NCI-H187 (cell line): ENCODE measurements around the gene DDIAS.
"Not testable (repeated sequence)": the region's sequence is repeated elsewhere in the genome, so short reads cannot be mapped to it uniquely, and the experiment has no call there.

Experiments used
- DNase-seq, 2 experiments: peaks; one replicate each; lab custom pipeline; 2025; lab: John Stamatoyannopoulos, UW

Gene DDIAS

DNA sequence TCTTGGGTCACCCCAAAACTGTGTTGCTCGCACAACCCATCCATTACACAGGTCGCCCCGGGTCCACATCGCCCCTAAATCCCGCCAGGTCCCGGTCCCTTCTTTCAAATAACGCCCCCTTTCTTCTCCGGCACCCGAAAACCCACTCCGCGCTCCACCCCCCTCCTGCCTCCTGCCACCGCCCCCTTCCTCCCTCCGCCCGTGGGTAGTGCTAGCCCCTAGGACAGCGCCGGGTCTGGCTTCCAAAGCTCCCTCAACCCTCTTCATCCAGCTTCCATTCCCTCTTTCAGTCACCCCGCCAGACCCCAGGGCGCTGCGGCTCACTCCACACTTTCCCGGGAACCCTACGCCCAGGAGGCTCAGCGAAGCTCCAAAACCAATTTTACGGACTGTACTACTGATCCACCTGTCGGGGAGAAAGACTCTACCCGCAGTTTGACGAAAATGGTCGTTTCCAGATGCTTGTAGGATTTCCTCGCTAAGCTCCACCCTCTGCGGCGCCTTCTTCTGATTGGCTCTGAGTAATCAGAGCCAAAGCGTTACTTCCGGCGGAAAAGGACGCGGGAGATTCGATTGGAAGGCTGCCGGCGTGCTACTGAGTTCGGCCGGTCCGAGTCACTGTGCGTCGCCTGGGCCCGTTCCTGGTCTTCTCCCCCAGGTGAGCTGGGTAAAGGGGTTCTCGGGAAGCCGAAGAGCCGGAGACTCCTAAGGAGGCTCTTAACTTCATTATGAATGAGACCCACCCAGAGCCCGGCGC lies at the start of gene DDIAS:
DDIAS (plus strand) TSS at position 572 of the 757 bp plus-strand sequence. CDS start 13,003 bp downstream, outside the sequence.
- peak; percentile 94 to 95 for DNase-seq

- DNase-seq: no peak
These were observed 47.3 kb upstream of the DDIAS start for GRCh38 chr11:82854242-82854641.

DNA sequence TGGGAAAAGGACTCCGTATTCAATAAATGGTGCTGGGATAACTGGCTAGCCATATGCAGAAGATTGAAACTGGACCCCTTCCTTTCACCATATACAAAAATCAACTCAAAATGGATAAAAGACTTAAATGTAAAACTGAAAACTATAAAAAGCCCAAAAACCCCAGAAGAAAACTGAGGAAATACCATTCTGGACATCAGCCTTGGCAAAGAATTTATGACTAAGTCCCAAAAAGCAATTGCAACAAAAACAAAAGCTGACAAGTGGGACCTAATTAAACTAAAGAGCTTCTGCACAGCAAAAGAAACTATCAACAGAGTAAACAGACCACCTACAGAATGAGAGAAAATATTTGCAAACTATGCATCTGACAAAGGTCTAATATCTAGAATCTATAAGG lies 46.6 kb upstream of the DDIAS start:
- not testable (repeated sequence) for DNase-seq

- DNase-seq: no peak
These were observed 45.9 kb upstream of the DDIAS start for GRCh38 chr11:82855616-82856015.

DNA sequence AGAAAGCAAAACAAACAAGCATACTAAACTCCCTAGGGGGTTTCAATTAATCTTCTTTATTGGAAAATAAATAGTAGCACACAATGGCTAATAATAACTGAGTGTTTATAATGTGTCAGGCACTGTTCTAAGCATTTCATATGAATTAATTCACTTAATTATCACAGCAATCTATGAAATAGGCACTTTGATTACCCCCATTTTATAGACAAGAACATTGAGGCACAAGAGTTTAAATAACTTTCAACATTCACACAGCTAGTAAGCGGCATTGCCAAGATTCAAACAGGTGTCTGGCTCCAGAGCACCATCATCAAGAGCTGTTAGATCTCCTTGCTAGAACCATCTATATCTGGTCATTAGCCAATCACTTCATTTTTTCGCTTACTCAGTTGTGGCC lies 44.4 kb upstream of the DDIAS start:
- DNase-seq: no peak

- no peak for DNase-seq
These were observed 43.4 kb upstream of the DDIAS start for GRCh38 chr11:82858133-82858532.

DNA sequence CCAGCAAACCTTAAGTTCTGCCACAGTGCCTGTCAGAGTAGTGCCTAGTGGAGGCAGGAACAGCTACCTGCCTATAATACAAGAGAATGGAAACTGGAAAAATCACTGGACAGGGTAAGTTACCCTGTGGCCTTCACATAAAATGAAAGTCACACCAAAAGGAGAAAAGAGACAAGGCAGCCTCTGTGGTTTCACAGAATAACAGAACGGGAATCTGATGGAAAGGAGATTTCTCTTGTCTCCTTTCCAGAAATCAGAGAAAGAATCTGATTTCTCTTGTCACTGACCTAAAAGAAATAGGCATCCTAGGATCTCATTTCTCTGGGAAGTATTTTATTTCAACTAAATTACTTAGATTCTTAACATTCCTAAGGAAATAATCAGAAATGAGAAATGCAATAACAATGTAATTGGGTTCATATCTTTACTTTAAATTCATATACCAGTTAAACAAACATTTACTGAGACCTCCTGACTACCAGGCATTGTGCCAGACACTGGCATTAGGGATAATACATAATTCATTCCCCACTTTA lies 42.9 kb upstream of the DDIAS start:
- DNase-seq: no peak

DNA sequence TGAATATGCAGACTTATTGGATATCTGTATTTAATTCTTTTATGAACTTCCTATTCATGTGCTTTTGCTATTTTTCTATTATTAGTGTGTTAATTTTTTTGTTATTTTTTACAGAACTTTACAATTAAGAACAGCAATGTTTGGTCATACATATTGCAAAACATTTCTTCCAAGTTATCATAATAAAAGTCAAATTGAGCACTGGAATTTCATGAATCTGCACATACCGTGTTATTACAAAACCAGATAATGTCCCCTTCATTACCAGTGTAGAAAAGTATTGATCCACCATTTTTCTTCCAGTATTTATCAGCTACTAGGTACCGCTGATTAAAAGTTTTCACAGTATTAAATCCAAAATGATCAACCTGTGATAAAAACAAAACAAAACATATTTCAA lies 41.8 kb upstream of the DDIAS start:
- no peak for DNase-seq

DNA sequence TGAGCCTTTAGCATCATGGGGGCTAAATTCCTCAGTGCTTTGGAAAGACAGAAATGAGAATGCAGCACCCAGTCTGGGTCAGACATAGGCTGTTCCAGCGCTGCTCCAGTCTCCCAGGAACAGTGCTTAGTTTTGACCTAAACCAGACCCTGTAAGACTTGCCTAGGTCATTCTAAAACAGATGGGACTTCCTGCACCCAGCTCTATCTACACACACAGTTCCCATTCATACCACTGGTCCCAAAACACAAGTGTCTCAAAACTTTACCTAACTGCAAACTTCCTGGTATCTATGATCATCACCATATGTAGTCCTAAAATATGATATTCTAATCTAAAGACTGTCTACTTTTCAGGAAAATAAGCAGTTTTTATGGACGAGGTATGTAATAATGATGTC lies 39.2 kb upstream of the DDIAS start:
- no peak for DNase-seq

DNA sequence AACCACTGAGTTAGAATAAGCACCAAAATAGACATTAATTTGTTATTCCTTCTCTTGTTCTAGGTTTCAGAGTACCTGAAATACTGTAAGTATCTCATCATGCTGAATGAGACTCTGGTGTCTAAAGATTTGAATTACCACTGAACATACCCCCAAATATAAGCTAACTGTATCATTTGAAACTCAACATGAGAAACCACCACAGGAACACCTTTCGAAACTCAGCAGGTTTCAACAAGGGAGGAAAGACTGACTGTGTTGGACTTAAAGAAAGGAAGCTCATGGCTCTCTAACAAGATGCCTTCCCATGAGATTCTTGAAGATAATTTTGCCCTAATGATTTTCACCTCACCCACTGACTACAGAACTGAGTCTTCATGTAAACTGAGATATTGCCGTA lies 38.3 kb upstream of the DDIAS start:
- DNase-seq: no peak

- DNase-seq: no peak
These were observed 37.3 kb upstream of the DDIAS start for GRCh38 chr11:82864268-82864667.

DNA sequence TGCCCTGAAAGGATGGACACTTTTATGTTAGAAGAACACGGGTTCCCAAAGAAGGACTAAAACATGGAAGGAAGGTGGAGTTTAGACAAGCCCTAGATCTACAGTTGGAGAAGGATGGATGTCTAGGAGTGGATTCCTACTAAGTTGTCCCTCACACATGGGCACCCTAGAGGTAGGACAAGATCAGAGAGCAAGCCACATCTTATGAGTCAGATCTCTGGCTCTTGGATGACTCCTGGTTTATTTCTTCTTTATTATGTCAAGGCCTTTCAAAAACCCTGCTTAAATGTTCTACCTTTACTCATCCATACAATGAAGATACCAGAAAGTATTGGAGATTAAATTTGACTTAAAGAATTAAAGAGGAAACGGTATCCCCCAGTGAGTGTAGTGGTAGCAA lies 35.7 kb upstream of the DDIAS start:
- no peak for DNase-seq

- DNase-seq: peak; percentile 26 to 42
These were observed 33.9 kb upstream of the DDIAS start for GRCh38 chr11:82867495-82868082.

DNA sequence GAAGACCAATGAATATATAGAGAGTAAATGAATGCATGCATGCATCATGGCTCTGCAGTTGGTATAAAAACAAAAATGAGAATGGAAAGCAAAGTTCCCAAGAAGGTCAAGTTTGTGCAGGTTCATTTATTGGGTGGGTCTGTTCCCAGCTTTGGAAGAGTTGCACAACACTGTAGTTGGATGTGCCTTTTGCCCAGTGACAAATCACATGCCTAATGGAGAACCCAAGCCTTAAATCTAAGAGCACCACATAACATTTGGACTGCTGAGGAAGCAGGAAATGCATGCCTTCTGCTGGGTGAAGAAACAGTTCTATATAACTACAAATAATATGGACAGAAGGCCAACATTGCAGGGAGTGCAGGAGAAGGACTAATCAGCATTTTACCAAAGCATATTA lies 31.9 kb upstream of the DDIAS start:
- no peak for DNase-seq

- DNase-seq: no peak
These were observed 29.9 kb upstream of the DDIAS start for GRCh38 chr11:82871646-82872045.

- DNase-seq: no peak
These were observed 29.0 kb upstream of the DDIAS start for GRCh38 chr11:82872377-82873150.

- no peak for DNase-seq
These were observed 27.6 kb upstream of the DDIAS start for GRCh38 chr11:82873919-82874333.

DNA sequence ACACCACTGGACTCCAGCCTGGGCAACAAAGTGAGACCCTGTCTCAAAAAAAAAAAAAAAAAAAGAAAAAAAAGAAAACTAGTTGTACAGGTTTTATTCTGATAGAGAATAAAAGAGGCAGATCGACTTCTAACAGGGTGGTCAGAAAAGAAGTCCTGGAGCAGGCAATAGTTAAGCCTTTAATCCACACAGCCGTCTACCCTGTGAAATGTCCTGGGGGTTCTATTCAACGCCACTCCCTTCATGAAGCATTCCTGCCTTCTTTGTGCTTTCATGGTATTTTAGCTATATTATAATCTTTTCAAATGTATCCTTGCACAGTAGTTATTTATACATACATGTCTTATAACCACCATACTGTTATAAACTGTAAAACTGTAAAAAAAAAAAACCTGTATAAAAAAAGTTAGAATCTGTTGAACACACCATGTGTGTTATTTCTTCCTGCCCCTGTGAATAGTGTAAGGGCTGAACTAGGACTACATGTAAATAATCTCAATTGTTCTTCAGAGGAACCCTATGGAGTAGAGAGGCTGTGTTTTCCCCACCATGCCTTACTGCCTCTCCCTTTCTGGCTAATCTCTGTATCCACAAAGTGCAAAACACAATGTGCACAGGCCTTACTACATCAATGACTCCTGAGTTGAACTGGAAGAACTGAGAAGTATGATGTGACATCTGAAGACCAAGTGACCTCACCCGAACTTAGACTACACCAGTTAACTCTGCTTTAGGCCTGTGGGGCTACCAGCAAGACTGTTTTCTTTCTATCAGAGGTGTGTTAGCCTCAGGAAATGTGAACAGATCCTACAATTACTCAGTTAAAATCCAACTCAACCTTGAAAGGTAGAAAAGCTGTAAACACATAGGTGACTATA lies 26.7 kb upstream of the DDIAS start:
- no peak for DNase-seq

GRCh38 chr11:82883853-82884252 lies 17.7 kb upstream of the DDIAS start:
- no peak for DNase-seq

DNA sequence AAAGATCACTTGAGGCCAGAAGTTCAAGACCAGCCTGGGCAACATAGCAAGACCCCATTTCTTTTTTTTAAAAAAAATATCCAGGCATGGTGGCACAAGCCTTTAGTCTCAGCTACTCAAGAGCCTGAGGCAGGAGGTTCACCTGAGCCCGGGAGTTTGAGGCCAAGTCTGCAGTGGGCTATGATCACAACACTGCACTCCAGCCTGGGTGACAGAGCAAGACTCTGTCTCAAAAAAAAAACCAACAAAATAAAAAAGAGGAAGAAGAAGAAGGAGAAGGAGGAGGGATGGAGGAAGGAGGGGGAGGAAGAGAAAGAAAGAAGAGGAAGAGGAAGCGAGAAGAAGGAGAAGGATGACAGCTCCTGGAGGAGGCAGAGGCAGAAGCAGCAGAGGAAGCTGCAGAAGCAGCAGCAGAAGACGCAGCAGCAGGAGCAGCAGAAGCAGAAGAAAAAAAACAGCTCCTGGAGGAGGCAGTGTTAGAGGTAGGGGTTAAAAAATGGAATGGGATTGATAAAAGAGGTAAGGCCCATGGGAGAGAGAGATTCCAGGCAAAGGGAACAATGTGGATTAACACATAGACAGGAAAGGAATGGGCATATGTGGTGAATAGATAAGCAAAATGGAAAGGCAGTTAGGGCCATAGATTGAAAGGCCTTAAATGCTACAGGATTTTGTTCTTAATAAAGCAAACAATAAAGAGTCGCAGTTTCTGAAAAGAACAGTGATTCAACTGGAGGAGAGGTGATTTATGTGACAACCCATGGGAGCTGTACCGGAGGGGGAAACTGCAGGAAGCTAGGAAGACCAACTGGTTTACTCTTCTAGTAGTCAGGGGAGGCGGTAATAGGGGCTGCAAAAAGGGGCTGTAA lies 12.2 kb upstream of the DDIAS start:
- no peak for DNase-seq

- DNase-seq: no peak
These were observed 11.6 kb upstream of the DDIAS start for GRCh38 chr11:82890002-82890341.
